Adrenal gland (tissue), 5 donors: ENCODE data around the gene ZNF19.

Source experiments
- CTCF ChIP-seq, 6 experiments: fragments of 450-650 bp in 4 of 6; fragments of 200-600 bp in 2 of 6; sonication (generic) in 1 of 6; IDR thresholded peaks; 1 replicate in 5 of 6; 2 replicates in 1 of 6; pipeline versions ENCODE4 v1.5.1 to v1.8.0; 2016 to 2021; ENCODE audit warnings: antibody characterized with exemption in 6 of 6, mild to moderate bottlenecking in 2 of 6, moderate library complexity in 1 of 6
- POLR2A ChIP-seq, 2 donors: fragments of 450-650 bp; IDR thresholded peaks; one replicate each; pipeline ENCODE4 v1.6.1; 2017; ENCODE audit warnings: antibody characterized with exemption in 2 of 2, mild to moderate bottlenecking in 2 of 2, moderate library complexity in 1 of 2
- donor health status: DM: no; HTN: no; CAD: no.

DNA sequence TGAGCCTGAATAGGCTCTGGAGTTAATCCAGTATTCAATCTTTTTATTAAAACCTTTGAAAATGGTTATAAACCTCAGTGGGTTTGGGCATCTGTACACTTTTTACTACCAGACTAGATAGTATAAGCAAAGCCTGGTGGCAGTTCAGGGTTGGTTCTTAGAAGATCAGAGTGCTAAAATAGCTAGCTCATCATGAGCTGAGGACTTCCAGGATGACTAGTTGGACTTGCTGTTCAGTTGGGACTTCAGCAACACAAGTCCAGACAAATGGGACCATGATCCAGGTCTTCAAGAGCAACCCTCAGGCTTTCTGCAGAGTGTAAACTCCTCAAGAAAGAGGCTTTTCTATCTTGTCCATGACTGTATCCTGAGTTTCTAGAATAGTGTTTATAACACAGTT lies 1.2 kb upstream of the ZNF19 start:
- TF ChIP-seq CTCF (IDR thresholded peaks at IDR 0.05) (no peak), POLR2A (IDR thresholded peaks at IDR 0.05) (no peak)
